Mesenchymal stem cell (in vitro differentiated cells and primary cell): ENCODE results near the gene MBNL1.

Source experiments
- DNase-seq: peaks from one replicate; pipeline ENCODE4 v3.0.0-alpha.2; 2013
- H2AFZ ChIP-seq: one replicate; pipeline ENCODE4 v1.6.1; 2013; ENCODE audit warnings: low read depth, mild to moderate bottlenecking, control low read depth, inconsistent platforms, low read length, moderate library complexity
- H2AK5ac ChIP-seq: 2 replicates; pipeline ENCODE4 v1.6.1; 2013; ENCODE audit warnings: low read length, moderate library complexity, mild to moderate bottlenecking, inconsistent platforms; ENCODE audit not compliant: severe bottlenecking
- H2BK120ac ChIP-seq: one replicate; pipeline ENCODE4 v1.6.1; 2013; ENCODE audit warnings: low read depth, mild to moderate bottlenecking, inconsistent platforms, low read length, moderate library complexity
- H2BK12ac ChIP-seq, 2 experiments: one replicate each; pipeline ENCODE4 v1.6.1; 2013; ENCODE audit warnings: inconsistent platforms in 2 of 2, low read length in 2 of 2, mild to moderate bottlenecking in 2 of 2, moderate library complexity in 2 of 2, control low read depth in 1 of 2
- H2BK15ac ChIP-seq: one replicate; pipeline ENCODE4 v1.6.1; 2013; ENCODE audit warnings: mild to moderate bottlenecking, low read depth, inconsistent platforms; ENCODE audit not compliant: poor library complexity, severe bottlenecking
- H2BK5ac ChIP-seq: 2 replicates; pipeline ENCODE4 v1.6.1; 2013; ENCODE audit warnings: low read depth, mild to moderate bottlenecking, low read length, control low read depth, inconsistent platforms; ENCODE audit not compliant: poor library complexity, severe bottlenecking
- H3K14ac ChIP-seq, 2 experiments: one replicate each; pipeline ENCODE4 v1.6.1; 2013; ENCODE audit warnings: inconsistent platforms in 2 of 2, low read length in 2 of 2, control low read depth in 1 of 2, mild to moderate bottlenecking in 1 of 2, moderate library complexity in 1 of 2
- H3K18ac ChIP-seq, 2 experiments: one replicate each; pipeline ENCODE4 v1.6.1; 2013; ENCODE audit warnings: inconsistent platforms in 2 of 2, low read length in 2 of 2, control low read depth in 1 of 2, low read depth in 1 of 2, mild to moderate bottlenecking in 1 of 2
- H3K23ac ChIP-seq, 2 experiments: one replicate each; pipeline ENCODE4 v1.6.1; 2013; ENCODE audit warnings: inconsistent platforms in 2 of 2, low read length in 2 of 2, mild to moderate bottlenecking in 2 of 2, moderate library complexity in 2 of 2, control low read depth in 1 of 2
- H3K27ac ChIP-seq: 2 replicates; pipeline ENCODE4 v1.5.1; 2013; ENCODE audit warnings: mild to moderate bottlenecking, moderate library complexity, low read length, control low read depth, inconsistent platforms; ENCODE audit not compliant: poor library complexity, severe bottlenecking
- H3K27me3 ChIP-seq, 2 experiments: 2 replicates each; pipeline versions ENCODE4 v1.6.1 to v1.7.0; 2013; ENCODE audit warnings: low read length in 2 of 2, mild to moderate bottlenecking in 2 of 2, moderate library complexity in 2 of 2, control low read depth in 1 of 2, inconsistent platforms in 1 of 2; ENCODE audit not compliant: control insufficient read depth in 1 of 2, insufficient read depth in 1 of 2
- H3K36me3 ChIP-seq, 2 experiments: 2 replicates each; pipeline versions ENCODE4 v1.6.1 to v1.7.0; 2013; ENCODE audit warnings: low read length in 2 of 2, control low read depth in 1 of 2, inconsistent platforms in 1 of 2, low read depth in 1 of 2, mild to moderate bottlenecking in 1 of 2; ENCODE audit not compliant: insufficient read depth in 2 of 2, control insufficient read depth in 1 of 2
- H3K4ac ChIP-seq, 2 experiments: one replicate each; pipeline ENCODE4 v1.6.1; 2013; ENCODE audit warnings: inconsistent platforms in 2 of 2, low read length in 2 of 2, mild to moderate bottlenecking in 2 of 2, moderate library complexity in 2 of 2, control low read depth in 1 of 2, low read depth in 1 of 2
- H3K4me1 ChIP-seq: 2 replicates; pipeline ENCODE4 v1.6.1; 2013; ENCODE audit warnings: low read depth, low read length, control low read depth; ENCODE audit not compliant: control insufficient read depth, insufficient read depth
- H3K4me2 ChIP-seq: 2 replicates; pipeline ENCODE4 v1.6.1; 2013; ENCODE audit warnings: low read length, mild to moderate bottlenecking, inconsistent platforms; ENCODE audit not compliant: poor library complexity, severe bottlenecking
- H3K4me3 ChIP-seq, 2 experiments: 2 replicates each; pipeline versions ENCODE4 v1.5.1 to v1.7.0; 2013; ENCODE audit warnings: low read length in 2 of 2, mild to moderate bottlenecking in 2 of 2, control low read depth in 1 of 2, low read depth in 1 of 2; ENCODE audit not compliant: insufficient read depth in 1 of 2
- H3K79me1 ChIP-seq: replicated peaks from 2 replicates; pipeline ENCODE4 v1.6.1; 2013; ENCODE audit warnings: mild to moderate bottlenecking, control low read depth, low read length, inconsistent platforms; ENCODE audit not compliant: poor library complexity, severe bottlenecking
- H3K9ac ChIP-seq: 2 replicates; pipeline ENCODE4 v1.7.0; 2013; ENCODE audit warnings: mild to moderate bottlenecking, low read length, moderate library complexity
- H3K9me3 ChIP-seq: 2 replicates; pipeline ENCODE4 v1.7.0; 2013; ENCODE audit warnings: mild to moderate bottlenecking, low read length; ENCODE audit not compliant: control insufficient read depth
- H4K8ac ChIP-seq: one replicate; pipeline ENCODE4 v1.6.1; 2013; ENCODE audit warnings: inconsistent platforms, mild to moderate bottlenecking, low read length, moderate library complexity
- H4K91ac ChIP-seq: one replicate; pipeline ENCODE4 v1.6.1; 2013; ENCODE audit warnings: mild to moderate bottlenecking, low read length, inconsistent platforms
- WGBS: methylation state at CpG from one replicate; pipeline ENCODE4 v1.1.7; 2013; ENCODE audit warnings: mixed read lengths; 5-methylcytosine and 5-hydroxymethylcytosine counted together

MBNL1 gene

DNA sequence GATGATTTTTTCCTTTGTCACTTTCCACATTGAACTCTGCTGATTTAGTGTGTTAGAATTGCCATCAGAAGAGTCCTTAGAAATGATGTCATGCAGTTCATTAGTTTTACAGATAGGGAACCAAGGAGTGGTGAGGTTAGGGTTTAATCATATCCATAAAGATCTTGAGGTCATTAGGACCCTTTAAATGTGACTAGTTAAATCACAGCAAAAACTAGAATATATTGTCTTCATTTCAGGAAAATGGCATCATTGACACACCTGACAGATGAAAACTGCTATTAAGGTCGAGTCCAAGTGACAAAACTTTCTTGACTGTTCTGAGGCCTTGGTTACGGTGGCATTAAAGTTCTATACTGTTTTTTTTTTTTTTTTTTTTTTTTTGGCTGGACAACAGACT, 50.5 kb downstream of the MBNL1 start:
- H2BK15ac ChIP-seq: no peak overlapping the region
- no peak overlapping the region for H4K91ac ChIP-seq
- H3K9me3 ChIP-seq: no peaks in the 10 kb centered on the region
- no peak overlapping the region for H3K4me2 ChIP-seq
- H3K9ac ChIP-seq: no peak overlapping the region
- H3K79me1 ChIP-seq: no peaks in the 10 kb centered on the region
- DNase-seq: no peak
- no peak overlapping the region for H3K18ac ChIP-seq
- no peak overlapping the region for H2AK5ac ChIP-seq
- H3K27me3 ChIP-seq: no peaks in the 10 kb centered on the region
- no peaks in the 10 kb centered on the region for H3K4me1 ChIP-seq
- no peak overlapping the region for H2BK12ac ChIP-seq
- WGBS: 90% methylated on average over 2 of the region's 2 CpGs
- no peak overlapping the region for H2AFZ ChIP-seq
- H3K4ac ChIP-seq: no peak overlapping the region
- no peak overlapping the region for H4K8ac ChIP-seq
- no peak overlapping the region for H2BK120ac ChIP-seq
- H3K14ac ChIP-seq: no peak overlapping the region
- H3K23ac ChIP-seq: no peak overlapping the region
- H3K36me3 ChIP-seq: peaks cover 0 to 8% of the 10 kb centered on the region in 2 experiments
- no peak overlapping the region for H2BK5ac ChIP-seq
- H3K4me3 ChIP-seq: no peak overlapping the region
- no peak overlapping the region for H3K27ac ChIP-seq

DNA sequence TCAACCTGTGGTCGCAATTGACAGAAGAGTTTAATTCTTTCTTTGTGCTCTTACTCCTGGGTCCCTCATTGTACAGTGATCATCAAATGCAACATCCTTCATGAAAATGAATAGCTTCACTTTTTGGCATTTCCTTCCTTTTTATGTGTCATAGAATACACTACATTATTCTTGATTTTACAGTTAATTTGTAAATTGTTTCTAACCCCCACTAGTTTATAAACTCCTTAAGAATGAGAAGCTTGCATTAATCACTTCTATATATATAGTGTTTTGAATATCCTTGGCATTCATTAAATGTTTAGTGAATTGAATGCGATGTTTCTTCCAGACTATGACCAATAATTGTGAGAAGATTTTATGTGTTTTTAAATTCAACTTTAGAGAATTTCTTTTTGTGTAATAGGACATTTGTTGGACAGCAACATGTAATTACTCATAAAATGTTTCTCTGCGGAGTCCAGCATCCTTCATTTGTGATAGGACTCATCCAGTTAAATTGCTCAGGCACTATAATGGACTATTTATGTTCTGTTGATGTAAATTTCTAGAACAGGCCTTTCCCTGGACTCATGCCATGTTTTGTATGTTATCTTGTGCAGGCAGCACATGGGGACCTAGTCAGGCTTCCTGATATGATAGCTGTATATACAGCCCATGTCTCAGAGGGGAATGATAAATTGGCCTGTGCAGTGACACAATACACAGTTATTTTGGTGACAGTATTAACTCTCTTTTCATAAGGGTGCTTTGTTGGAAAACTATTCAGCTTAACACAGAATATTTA, 51.3 kb downstream of the MBNL1 start:
- Histone ChIP-seq H3K4me2 (no peak overlapping the region), H3K36me3 (peaks cover 0 to 11% of the 10 kb centered on the region in 2 experiments), H3K79me1 (no peaks in the 10 kb centered on the region), H3K14ac (no peak overlapping the region), H3K9me3 (no peaks in the 10 kb centered on the region), H3K23ac (no peak overlapping the region), H2AK5ac (no peak overlapping the region), H4K8ac (no peak overlapping the region), H3K4me1 (no peaks in the 10 kb centered on the region), H3K27ac (no peak overlapping the region), H2BK120ac (no peak overlapping the region), H3K4ac (no peak overlapping the region), H3K27me3 (no peaks in the 10 kb centered on the region), H2BK12ac (no peak overlapping the region), H2BK15ac (no peak overlapping the region), H3K4me3 (no peak overlapping the region), H3K9ac (no peak overlapping the region), H4K91ac (no peak overlapping the region), H2AFZ (no peak overlapping the region), H3K18ac (no peak overlapping the region), H2BK5ac (no peak overlapping the region)
- DNase-seq: peak; percentile 55
- WGBS: 80% methylated on average over 3 of the region's 3 CpGs

DNA sequence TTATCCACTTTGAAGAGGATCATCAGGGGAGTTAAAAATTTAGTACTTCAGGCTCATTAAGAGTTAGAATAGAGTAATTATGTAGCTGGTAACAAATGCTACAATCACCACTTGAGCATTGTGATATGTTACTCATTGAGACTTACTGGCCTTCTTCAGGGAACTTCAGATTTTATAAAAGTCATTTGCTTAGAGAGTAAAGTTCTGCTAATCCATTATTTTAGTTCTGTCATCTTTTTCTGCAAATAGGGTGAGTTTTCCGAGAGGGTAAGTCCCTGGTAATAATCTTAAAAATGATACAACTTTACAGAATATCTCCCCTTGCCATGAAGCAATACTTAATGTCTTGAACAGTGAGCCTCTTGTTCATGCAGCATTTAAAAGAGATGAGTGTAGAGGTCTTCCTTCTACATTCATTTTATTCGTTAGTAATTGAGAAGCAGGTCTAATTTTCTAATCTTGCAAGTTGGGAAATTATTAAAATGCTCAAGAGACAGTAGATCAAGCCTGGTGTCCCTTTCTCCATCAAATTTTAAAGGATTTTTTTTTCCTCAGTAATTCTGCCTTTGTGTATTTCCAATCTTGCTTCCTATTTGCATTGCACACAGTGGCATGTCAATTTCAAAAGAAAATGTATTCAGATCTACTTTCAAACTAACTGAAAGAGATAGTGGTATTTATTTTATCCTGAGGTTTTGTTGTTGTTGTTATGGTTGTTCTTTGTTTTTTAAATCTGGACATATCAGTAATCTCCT, 52.6 kb downstream of the MBNL1 start:
- Histone ChIP-seq H2AFZ (no peak overlapping the region), H2BK120ac (no peak overlapping the region), H3K79me1 (no peaks in the 10 kb centered on the region), H3K4ac (no peak overlapping the region), H3K14ac (no peak overlapping the region), H3K27me3 (no peaks in the 10 kb centered on the region), H3K9ac (no peak overlapping the region), H3K18ac (no peak overlapping the region), H2BK15ac (no peak overlapping the region), H4K8ac (no peak overlapping the region), H3K27ac (no peak overlapping the region), H4K91ac (no peak overlapping the region), H3K4me1 (no peaks in the 10 kb centered on the region), H2BK12ac (no peak overlapping the region), H3K4me2 (no peak overlapping the region), H3K36me3 (peaks cover 0 to 18% of the 10 kb centered on the region in 2 experiments), H3K9me3 (peaks cover 5% of the 10 kb centered on the region), H3K23ac (no peak overlapping the region), H3K4me3 (no peak overlapping the region), H2BK5ac (no peak overlapping the region), H2AK5ac (no peak overlapping the region)
- 100% methylated on average over 1 of the region's 2 CpGs for whole genome bisulfite sequencing
- no peak for DNase-seq

DNA sequence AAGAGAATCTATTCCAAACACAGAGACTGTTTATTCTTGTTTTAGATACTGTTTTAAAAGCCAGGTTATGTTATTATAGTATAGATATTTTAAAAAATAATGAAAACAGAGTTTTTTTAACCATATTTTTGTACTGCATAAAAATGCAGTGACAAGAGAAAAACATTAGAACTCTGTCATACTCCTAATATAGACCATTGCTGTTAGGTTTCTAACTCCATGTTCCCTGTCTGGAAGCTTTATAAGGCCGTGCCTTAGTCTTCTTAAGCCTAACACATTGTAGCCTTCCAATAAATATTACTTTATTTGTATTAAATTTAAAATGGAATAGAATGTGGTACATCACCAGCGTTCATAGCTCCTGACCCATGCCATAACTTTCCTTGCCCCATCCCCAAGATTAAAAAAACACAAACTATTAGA, 53.2 kb downstream of the MBNL1 start:
- no peak overlapping the region for H2BK120ac ChIP-seq
- no peak overlapping the region for H2BK15ac ChIP-seq
- no peak overlapping the region for H3K27ac ChIP-seq
- no peak overlapping the region for H3K18ac ChIP-seq
- no peaks in the 10 kb centered on the region for H3K79me1 ChIP-seq
- H3K27me3 ChIP-seq: no peaks in the 10 kb centered on the region
- H3K9me3 ChIP-seq: peaks cover 5% of the 10 kb centered on the region
- no peak overlapping the region for H3K14ac ChIP-seq
- H3K9ac ChIP-seq: no peak overlapping the region
- no peak overlapping the region for H4K91ac ChIP-seq
- H2BK12ac ChIP-seq: no peak overlapping the region
- H3K4me1 ChIP-seq: no peaks in the 10 kb centered on the region
- H4K8ac ChIP-seq: no peak overlapping the region
- no peak overlapping the region for H3K4me3 ChIP-seq
- peaks cover 0 to 18% of the 10 kb centered on the region in 2 experiments for H3K36me3 ChIP-seq
- no CpG with 5 or more reads among the region's 2 CpGs for WGBS
- H2AK5ac ChIP-seq: no peak overlapping the region
- no peak overlapping the region for H3K4me2 ChIP-seq
- no peak overlapping the region for H3K4ac ChIP-seq
- H2BK5ac ChIP-seq: no peak overlapping the region
- no peak overlapping the region for H2AFZ ChIP-seq
- DNase-seq: no peak
- no peak overlapping the region for H3K23ac ChIP-seq
